ENCODE measurements around the gene ERVH48-1.
"Not testable (repeated sequence)": the region's sequence is repeated elsewhere in the genome, so short reads cannot be mapped to it uniquely, and the experiment has no call there.

ERVH48-1 gene

DNA sequence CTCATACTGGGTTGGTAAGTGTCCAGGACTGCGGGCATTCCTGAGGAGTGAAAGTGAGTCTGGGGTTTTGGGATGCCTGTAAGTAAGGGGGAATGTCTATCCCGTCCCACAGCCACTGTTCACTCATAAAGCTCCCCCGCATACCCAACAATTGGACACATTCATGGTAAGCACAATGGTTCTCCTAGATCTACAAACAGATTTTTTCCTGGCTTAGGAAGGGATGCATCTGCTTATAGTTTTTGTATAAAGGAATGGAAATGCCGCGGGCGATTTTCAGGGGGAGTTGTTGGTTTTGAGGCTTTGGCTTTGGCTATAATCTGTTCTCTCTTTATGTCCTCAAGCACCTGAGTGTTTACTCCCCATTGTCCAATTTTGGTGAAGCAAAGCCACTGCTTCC lies 7.1 kb downstream of the ERVH48-1 start:
- TF ChIP-seq EZH2 (IDR thresholded peaks at IDR 0.05; ENCODE audit: borderline replicate concordance, low read depth, low read length, severe bottlenecking) = no peak
- TF ChIP-seq, protein P1, sequence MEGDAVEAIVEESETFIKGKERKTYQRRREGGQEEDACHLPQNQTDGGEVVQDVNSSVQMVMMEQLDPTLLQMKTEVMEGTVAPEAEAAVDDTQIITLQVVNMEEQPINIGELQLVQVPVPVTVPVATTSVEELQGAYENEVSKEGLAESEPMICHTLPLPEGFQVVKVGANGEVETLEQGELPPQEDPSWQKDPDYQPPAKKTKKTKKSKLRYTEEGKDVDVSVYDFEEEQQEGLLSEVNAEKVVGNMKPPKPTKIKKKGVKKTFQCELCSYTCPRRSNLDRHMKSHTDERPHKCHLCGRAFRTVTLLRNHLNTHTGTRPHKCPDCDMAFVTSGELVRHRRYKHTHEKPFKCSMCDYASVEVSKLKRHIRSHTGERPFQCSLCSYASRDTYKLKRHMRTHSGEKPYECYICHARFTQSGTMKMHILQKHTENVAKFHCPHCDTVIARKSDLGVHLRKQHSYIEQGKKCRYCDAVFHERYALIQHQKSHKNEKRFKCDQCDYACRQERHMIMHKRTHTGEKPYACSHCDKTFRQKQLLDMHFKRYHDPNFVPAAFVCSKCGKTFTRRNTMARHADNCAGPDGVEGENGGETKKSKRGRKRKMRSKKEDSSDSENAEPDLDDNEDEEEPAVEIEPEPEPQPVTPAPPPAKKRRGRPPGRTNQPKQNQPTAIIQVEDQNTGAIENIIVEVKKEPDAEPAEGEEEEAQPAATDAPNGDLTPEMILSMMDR (IDR thresholded peaks at IDR 0.05; ENCODE audit: borderline replicate concordance, extremely low read depth, low read length, poor library complexity, severe bottlenecking) = no peak
- no peak overlapping the region for H3K4me3 ChIP-seq (ENCODE audit: low read depth in 1 of 2, low read length in 2 of 2)
- H3K79me2 ChIP-seq (ENCODE audit: insufficient read depth, low read length) = no peaks in the 10 kb centered on the region
- H3K4me2 ChIP-seq (ENCODE audit: insufficient read depth, low read length) = no peak overlapping the region
- DNase-seq = no peak
- no peak overlapping the region for H3K27ac ChIP-seq (ENCODE audit: low read length)
- no peaks in the 10 kb centered on the region for H3K27me3 ChIP-seq (ENCODE audit: insufficient read depth, low read length, poor library complexity)
- H3K9ac ChIP-seq (ENCODE audit: low read depth, low read length) = no peak overlapping the region
- H2AFZ ChIP-seq (ENCODE audit: low read depth, low read length) = no peak overlapping the region
- H4K20me1 ChIP-seq (ENCODE audit: insufficient read depth, low read length) = no peaks in the 10 kb centered on the region
- H3K9me3 ChIP-seq (ENCODE audit: insufficient read depth, low read length, severe bottlenecking) = no peaks in the 10 kb centered on the region
- H3K36me3 ChIP-seq (ENCODE audit: insufficient read depth, low read length) = no peaks in the 10 kb centered on the region
- H3K4me1 ChIP-seq (ENCODE audit: insufficient read depth, low read length) = peaks cover 3% of the 10 kb centered on the region
- no peak for ATAC-seq (ENCODE audit: insufficient read depth, low read depth)

DNA sequence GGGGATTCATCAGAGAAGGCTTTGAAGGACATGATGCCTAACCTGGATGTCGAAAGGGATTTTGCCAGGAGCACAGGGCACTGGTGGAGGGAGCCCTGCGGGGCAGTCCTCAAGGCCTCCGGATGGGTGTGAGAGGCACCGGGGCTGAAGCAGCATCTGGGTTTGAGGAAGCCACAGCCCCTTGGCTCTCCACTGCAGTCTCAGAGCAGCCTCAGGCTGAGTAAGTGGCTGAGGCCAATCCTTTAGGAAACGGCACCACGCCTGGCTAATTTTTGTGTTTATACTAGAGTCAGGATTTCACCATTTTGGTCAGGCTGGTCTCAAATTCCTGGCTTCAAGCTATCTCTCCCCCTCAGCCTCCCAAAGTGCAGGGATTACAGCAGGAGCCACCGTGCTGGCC lies 12.0 kb downstream of the ERVH48-1 start:
- no peak for DNase-seq
- no peaks in the 10 kb centered on the region for H3K9me3 ChIP-seq (ENCODE audit: insufficient read depth, low read length, severe bottlenecking)
- no peak for ATAC-seq (ENCODE audit: insufficient read depth, low read depth)
- H3K79me2 ChIP-seq (ENCODE audit: insufficient read depth, low read length) = no peaks in the 10 kb centered on the region
- no peak overlapping the region for H3K4me3 ChIP-seq (ENCODE audit: low read depth in 1 of 2, low read length in 2 of 2)
- H3K4me2 ChIP-seq (ENCODE audit: insufficient read depth, low read length) = no peak overlapping the region
- H3K27ac ChIP-seq (ENCODE audit: low read length) = no peak overlapping the region
- no peak overlapping the region for H2AFZ ChIP-seq (ENCODE audit: low read depth, low read length)
- no peaks in the 10 kb centered on the region for H3K27me3 ChIP-seq (ENCODE audit: insufficient read depth, low read length, poor library complexity)
- H3K9ac ChIP-seq (ENCODE audit: low read depth, low read length) = no peak overlapping the region
- peaks cover 23% of the 10 kb centered on the region for H3K36me3 ChIP-seq (ENCODE audit: insufficient read depth, low read length)
- no peak for TF ChIP-seq EZH2 (IDR thresholded peaks at IDR 0.05; ENCODE audit: borderline replicate concordance, low read depth, low read length, severe bottlenecking)
- TF ChIP-seq, protein P1 (IDR thresholded peaks at IDR 0.05; ENCODE audit: borderline replicate concordance, extremely low read depth, low read length, poor library complexity, severe bottlenecking) = no peak
- H3K4me1 ChIP-seq (ENCODE audit: insufficient read depth, low read length) = no peaks in the 10 kb centered on the region
- no peaks in the 10 kb centered on the region for H4K20me1 ChIP-seq (ENCODE audit: insufficient read depth, low read length)

DNA sequence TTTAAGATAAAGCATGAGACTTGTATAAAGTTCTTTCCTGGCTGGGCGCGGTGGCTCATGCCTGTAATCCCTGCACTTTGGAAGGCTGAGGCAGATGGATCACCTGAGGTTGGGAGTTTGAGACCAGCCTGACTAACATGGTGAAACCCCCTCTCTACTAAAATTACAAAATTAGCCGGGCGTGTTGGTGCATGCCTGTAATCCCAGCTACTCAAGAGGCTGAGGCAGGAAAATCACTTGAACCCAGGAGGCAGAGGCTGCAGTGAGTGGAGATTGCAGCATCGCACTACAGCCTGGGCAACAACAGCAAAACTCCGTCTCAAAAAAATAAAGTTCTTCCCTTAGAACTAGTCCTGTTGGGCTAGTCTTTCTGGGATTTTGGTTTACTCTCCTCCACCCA lies 13.5 kb downstream of the ERVH48-1 start:
- not testable (repeated sequence) for H3K9ac ChIP-seq (ENCODE audit: low read depth, low read length); H3K4me2 ChIP-seq (ENCODE audit: insufficient read depth, low read length); DNase-seq; H3K27me3 ChIP-seq (ENCODE audit: insufficient read depth, low read length, poor library complexity); H3K79me2 ChIP-seq (ENCODE audit: insufficient read depth, low read length); H3K27ac ChIP-seq (ENCODE audit: low read length); H3K4me1 ChIP-seq (ENCODE audit: insufficient read depth, low read length); H4K20me1 ChIP-seq (ENCODE audit: insufficient read depth, low read length); H3K4me3 ChIP-seq (ENCODE audit: low read depth in 1 of 2, low read length in 2 of 2); ATAC-seq (ENCODE audit: insufficient read depth, low read depth); H2AFZ ChIP-seq (ENCODE audit: low read depth, low read length); H3K9me3 ChIP-seq (ENCODE audit: insufficient read depth, low read length, severe bottlenecking)
- H3K36me3 ChIP-seq (ENCODE audit: insufficient read depth, low read length) = peaks cover 36% of the 10 kb centered on the region

DNA sequence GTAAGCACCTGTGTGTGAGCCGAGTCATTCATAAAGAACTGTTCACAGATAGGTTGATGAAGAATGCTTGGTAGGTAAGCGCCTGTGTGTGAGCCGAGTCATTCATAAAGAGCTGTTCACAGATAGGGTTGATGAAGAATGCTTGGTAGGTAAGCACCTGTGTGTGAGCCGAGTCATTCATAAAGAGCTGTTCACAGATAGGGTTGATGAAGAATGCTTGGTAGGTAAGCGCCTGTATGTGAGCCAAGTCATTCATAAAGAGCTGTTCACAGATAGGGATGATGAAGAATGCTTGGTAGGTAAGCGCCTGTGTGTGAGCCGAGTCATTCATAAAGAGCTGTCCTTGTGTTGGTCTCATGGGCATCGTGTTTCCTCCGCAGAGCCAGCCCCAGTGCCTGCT lies 16.9 kb downstream of the ERVH48-1 start:
- not testable (repeated sequence) for H3K4me3 ChIP-seq (ENCODE audit: low read depth in 1 of 2, low read length in 2 of 2); H3K9me3 ChIP-seq (ENCODE audit: insufficient read depth, low read length, severe bottlenecking); H2AFZ ChIP-seq (ENCODE audit: low read depth, low read length); DNase-seq; H3K27me3 ChIP-seq (ENCODE audit: insufficient read depth, low read length, poor library complexity); H3K9ac ChIP-seq (ENCODE audit: low read depth, low read length); H4K20me1 ChIP-seq (ENCODE audit: insufficient read depth, low read length); H3K4me2 ChIP-seq (ENCODE audit: insufficient read depth, low read length); H3K27ac ChIP-seq (ENCODE audit: low read length); H3K4me1 ChIP-seq (ENCODE audit: insufficient read depth, low read length); H3K79me2 ChIP-seq (ENCODE audit: insufficient read depth, low read length); ATAC-seq (ENCODE audit: insufficient read depth, low read depth)
- H3K36me3 ChIP-seq (ENCODE audit: insufficient read depth, low read length) = peaks cover 67% of the 10 kb centered on the region

Data from DND-41 (cell line).